IMR-90 (cell line): ENCODE results near the gene SMARCC2.

Experiments used
- CEBPB ChIP-seq: IDR thresholded peaks from 2 replicates; pipeline ENCODE4 v1.6.1; 2012; ENCODE audit warnings: low read depth, low read length, improper control_type of control experiment
- ELK1 ChIP-seq: fragments of 150-350 bp; IDR thresholded peaks from 2 replicates; pipeline ENCODE4 v1.6.1; 2016; ENCODE audit warnings: low read depth, mild to moderate bottlenecking, low read length, moderate library complexity, borderline replicate concordance
- FOS ChIP-seq: fragments of 150-350 bp; IDR thresholded peaks from 2 replicates; pipeline ENCODE4 v1.6.1; 2016; ENCODE audit warnings: low read depth, low read length
- MXI1 ChIP-seq: IDR thresholded peaks from 2 replicates; pipeline ENCODE4 v1.6.1; 2012; ENCODE audit warnings: low read depth, mild to moderate bottlenecking, low read length, moderate library complexity, borderline replicate concordance
- NFE2L2 ChIP-seq: fragments of 150-350 bp; IDR thresholded peaks from 2 replicates; pipeline ENCODE4 v1.6.1; 2016; ENCODE audit warnings: low read depth, mild to moderate bottlenecking, low read length
- POLR2A ChIP-seq: IDR thresholded peaks from 2 replicates; pipeline ENCODE4 v1.6.1; 2012; ENCODE audit warnings: mild to moderate bottlenecking, low read depth, low read length
- RAD21 ChIP-seq: IDR thresholded peaks from 2 replicates; pipeline ENCODE4 v1.6.1; 2012; ENCODE audit warnings: low read length, improper control_type of control experiment
- RCOR1 ChIP-seq: IDR thresholded peaks from 2 replicates; pipeline ENCODE4 v1.6.1; 2012; ENCODE audit warnings: mild to moderate bottlenecking, low read length, improper control_type of control experiment; ENCODE audit not compliant: insufficient replicate concordance
- RFX5 ChIP-seq: IDR thresholded peaks from 2 replicates; pipeline ENCODE4 v1.8.0; 2012; ENCODE audit warnings: low read depth, mild to moderate bottlenecking, low read length, moderate library complexity
- USF2 ChIP-seq: fragments of 150-350 bp; IDR thresholded peaks from 2 replicates; pipeline ENCODE4 v1.6.1; 2017; ENCODE audit warnings: mild to moderate bottlenecking, antibody characterized with exemption, low read length, low read depth
- TF ChIP-seq, protein P1 (sequence below): conservative IDR thresholded peaks from 2 replicates; pipeline ENCODE4 v1.5.1; 2012; ENCODE audit warnings: mild to moderate bottlenecking, low read depth, low read length, improper control_type of control experiment

GRCh38 chr12:56190695-56191155, 1.4 kb upstream of the SMARCC2 start:
- TF ChIP-seq, protein P1, sequence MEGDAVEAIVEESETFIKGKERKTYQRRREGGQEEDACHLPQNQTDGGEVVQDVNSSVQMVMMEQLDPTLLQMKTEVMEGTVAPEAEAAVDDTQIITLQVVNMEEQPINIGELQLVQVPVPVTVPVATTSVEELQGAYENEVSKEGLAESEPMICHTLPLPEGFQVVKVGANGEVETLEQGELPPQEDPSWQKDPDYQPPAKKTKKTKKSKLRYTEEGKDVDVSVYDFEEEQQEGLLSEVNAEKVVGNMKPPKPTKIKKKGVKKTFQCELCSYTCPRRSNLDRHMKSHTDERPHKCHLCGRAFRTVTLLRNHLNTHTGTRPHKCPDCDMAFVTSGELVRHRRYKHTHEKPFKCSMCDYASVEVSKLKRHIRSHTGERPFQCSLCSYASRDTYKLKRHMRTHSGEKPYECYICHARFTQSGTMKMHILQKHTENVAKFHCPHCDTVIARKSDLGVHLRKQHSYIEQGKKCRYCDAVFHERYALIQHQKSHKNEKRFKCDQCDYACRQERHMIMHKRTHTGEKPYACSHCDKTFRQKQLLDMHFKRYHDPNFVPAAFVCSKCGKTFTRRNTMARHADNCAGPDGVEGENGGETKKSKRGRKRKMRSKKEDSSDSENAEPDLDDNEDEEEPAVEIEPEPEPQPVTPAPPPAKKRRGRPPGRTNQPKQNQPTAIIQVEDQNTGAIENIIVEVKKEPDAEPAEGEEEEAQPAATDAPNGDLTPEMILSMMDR: no peak
- no peak for TF ChIP-seq RAD21
- TF ChIP-seq POLR2A: no peak
- TF ChIP-seq FOS: no peak
- no peak for TF ChIP-seq CEBPB
- TF ChIP-seq RFX5: no peak
- no peak for TF ChIP-seq RCOR1
- no peak for TF ChIP-seq USF2
- TF ChIP-seq NFE2L2: no peak
- no peak for TF ChIP-seq ELK1
- TF ChIP-seq MXI1: no peak
